ENCODE results near the gene F11R.

- no peak for TF ChIP-seq EZH2 (IDR thresholded peaks at IDR 0.05; ENCODE audit: insufficient read depth, poor library complexity, severe bottlenecking)
- no peak for TF ChIP-seq EZH2phosphoT487 (IDR thresholded peaks at IDR 0.05; ENCODE audit: insufficient read depth, low read depth)
These were observed 30.3 kb upstream of the F11R start for GRCh38 chr1:161051219-161051618.
